B cell (primary cell): ENCODE results near the gene SLC35B2.

Experiments used
- CTCF ChIP-seq: fragments of 200-600 bp; IDR thresholded peaks from one replicate; pipeline ENCODE4 v1.8.0; 2022; ENCODE audit warnings: antibody characterized with exemption, mild to moderate bottlenecking
- EZH2 ChIP-seq: IDR thresholded peaks from 2 replicates; pipeline ENCODE4 v1.6.1; 2012; ENCODE audit warnings: borderline replicate concordance, low read depth, mild to moderate bottlenecking, moderate library complexity, low read length; ENCODE audit not compliant: insufficient read depth, poor library complexity, severe bottlenecking

GRCh38 chr6:44294832-44295791, 37.8 kb upstream of the SLC35B2 start:
- TF ChIP-seq EZH2 (no peak), CTCF (no peak)
